Osteoblast (primary cell): ENCODE measurements around the gene PSMG4. TPM values are rescaled to one million over a fixed set of nuclear protein-coding genes. Genes with fewer than 3 reads are reported as not detected.

Experiments
- DNase-seq: peaks from one replicate; pipeline ENCODE4 v3.0.0; 2011; ENCODE audit warnings: low spot score, mixed read lengths; ENCODE audit not compliant: insufficient read length; ENCODE audit errors: missing footprints
- H2AFZ ChIP-seq: 2 replicates; pipeline ENCODE4 v1.6.0; 2011; ENCODE audit warnings: mild to moderate bottlenecking, low read length
- H3K27ac ChIP-seq: 2 replicates; pipeline ENCODE4 v1.5.1; 2011; ENCODE audit warnings: mild to moderate bottlenecking, low read depth, low read length, moderate library complexity
- H3K27me3 ChIP-seq: 2 replicates; pipeline ENCODE4 v1.6.0; 2012; ENCODE audit warnings: mild to moderate bottlenecking, control low read depth, inconsistent platforms, low read length, moderate library complexity; ENCODE audit not compliant: insufficient read depth
- H3K36me3 ChIP-seq: 2 replicates; pipeline ENCODE4 v1.5.1; 2011; ENCODE audit warnings: mild to moderate bottlenecking, low read length, control low read depth, moderate library complexity; ENCODE audit not compliant: insufficient read depth
- H3K4me1 ChIP-seq: 2 replicates; pipeline ENCODE4 v1.5.1; 2011; ENCODE audit warnings: mild to moderate bottlenecking, low read length, control low read depth, moderate library complexity; ENCODE audit not compliant: insufficient read depth
- H3K4me2 ChIP-seq: 2 replicates; pipeline ENCODE4 v1.6.0; 2011; ENCODE audit warnings: mild to moderate bottlenecking, low read length; ENCODE audit not compliant: insufficient read depth
- H3K4me3 ChIP-seq: fragments of 200-600 bp; sonication (generic); 3 replicates; pipeline ENCODE4 v1.5.1; 2012; ENCODE audit warnings: mild to moderate bottlenecking, low read length, inconsistent platforms; ENCODE audit not compliant: insufficient read depth
- H3K79me2 ChIP-seq: 2 replicates; pipeline ENCODE4 v1.6.0; 2012; ENCODE audit warnings: mild to moderate bottlenecking, low read length, control low read depth, inconsistent platforms; ENCODE audit not compliant: insufficient read depth
- H3K9me3 ChIP-seq: 2 replicates; pipeline ENCODE4 v1.5.1; 2011; ENCODE audit warnings: low read depth, low read length, control low read depth
- H4K20me1 ChIP-seq: 2 replicates; pipeline ENCODE4 v1.6.0; 2012; ENCODE audit warnings: mild to moderate bottlenecking, low read length, control low read depth; ENCODE audit not compliant: insufficient read depth
- CTCF ChIP-seq: IDR thresholded peaks from 2 replicates; pipeline ENCODE4 v1.5.1; 2011; ENCODE audit warnings: mild to moderate bottlenecking, low read depth, low read length, moderate library complexity; ENCODE audit errors: extremely low read depth
- total RNA-seq: library from RNA; depleted of rRNA; stranded (reverse); fragments of >200 nt; gene quantifications from 2 replicates; pipeline ENCODE4 v1.2.3, GENCODE V29; 2012

Gene PSMG4
- total RNA-seq, 1 donor, result 24.6 TPM

- Histone ChIP-seq H2AFZ (no peak overlapping the region), H4K20me1 (no peaks in the 10 kb centered on the region), H3K36me3 (no peaks in the 10 kb centered on the region), H3K4me3 (no peak overlapping the region), H3K9me3 (no peaks in the 10 kb centered on the region), H3K4me1 (peaks cover 7% of the 10 kb centered on the region), H3K27ac (no peak overlapping the region), H3K79me2 (no peaks in the 10 kb centered on the region), H3K27me3 (peaks cover 80% of the 10 kb centered on the region), H3K4me2 (no peak overlapping the region)
- TF ChIP-seq CTCF, result no peak
- DNase-seq, result no peak
Observed at GRCh38 chr6:3222506-3223038, 36.2 kb upstream of the PSMG4 start.

GRCh38 chr6:3226042-3226441 is 32.7 kb upstream of the PSMG4 start:
- H3K27me3 ChIP-seq, result peaks cover 81% of the 10 kb centered on the region
- H3K27ac ChIP-seq, result no peak overlapping the region
- no peak for TF ChIP-seq CTCF
- DNase-seq, result no peak
- H3K9me3 ChIP-seq, result no peaks in the 10 kb centered on the region
- H3K4me1 ChIP-seq, result peaks cover 11% of the 10 kb centered on the region
- peaks cover 2% of the 10 kb centered on the region for H4K20me1 ChIP-seq
- no peaks in the 10 kb centered on the region for H3K36me3 ChIP-seq
- no peaks in the 10 kb centered on the region for H3K79me2 ChIP-seq
- no peak overlapping the region for H2AFZ ChIP-seq
- no peak overlapping the region for H3K4me2 ChIP-seq
- no peak overlapping the region for H3K4me3 ChIP-seq

DNA sequence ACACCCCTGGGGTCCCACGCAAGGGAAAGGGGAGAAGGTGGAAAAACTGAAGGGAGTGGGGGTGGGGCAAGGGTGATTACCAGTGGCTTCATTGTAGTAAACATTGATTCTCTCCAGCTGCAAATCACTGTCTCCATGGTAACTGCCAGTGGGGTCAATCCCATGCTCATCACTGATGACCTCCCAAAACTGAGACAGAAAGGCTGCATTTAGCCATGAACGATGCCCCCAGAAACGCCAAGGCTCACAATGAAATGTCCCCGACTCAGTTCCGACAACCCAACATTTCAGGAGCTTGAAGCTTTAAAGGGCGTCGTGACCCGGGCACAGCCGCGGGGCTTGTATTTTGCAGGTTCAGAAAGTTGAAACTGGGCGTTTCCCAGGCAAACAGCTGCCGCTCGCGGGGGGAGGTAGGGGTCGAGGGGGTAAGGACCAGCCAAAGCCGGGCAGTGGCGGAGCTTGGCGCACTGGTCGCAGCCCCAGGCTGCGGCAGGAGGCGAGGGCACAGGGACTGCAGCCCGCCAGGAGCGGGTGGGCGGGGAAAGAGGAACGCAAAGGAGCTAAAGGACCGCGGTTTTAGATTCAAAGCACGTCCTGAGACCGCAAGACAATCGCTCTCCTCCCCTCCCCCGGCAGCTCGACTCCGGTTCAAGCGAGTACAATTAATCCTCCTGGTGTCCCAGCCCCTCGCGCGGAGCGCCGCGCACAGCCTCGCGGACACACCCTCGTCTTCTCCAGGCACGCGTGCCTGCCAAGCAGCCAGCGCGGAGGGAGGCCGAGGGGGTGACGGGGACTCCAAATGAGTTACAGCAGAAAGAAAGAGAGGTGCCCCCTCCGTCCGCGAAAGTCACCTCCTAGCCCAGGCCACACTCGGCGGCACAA is 32.0 kb upstream of the PSMG4 start:
- no peaks in the 10 kb centered on the region for H3K36me3 ChIP-seq
- peak overlapping the region; percentile 59 for H2AFZ ChIP-seq
- H3K27me3 ChIP-seq, result peaks cover 83% of the 10 kb centered on the region
- peaks cover 13% of the 10 kb centered on the region for H3K4me1 ChIP-seq
- H3K27ac ChIP-seq, result no peak overlapping the region
- no peaks in the 10 kb centered on the region for H3K9me3 ChIP-seq
- no peak for DNase-seq
- no peaks in the 10 kb centered on the region for H3K79me2 ChIP-seq
- H3K4me3 ChIP-seq, result peak overlapping the region; percentile 57
- peaks cover 2% of the 10 kb centered on the region for H4K20me1 ChIP-seq
- peak overlapping the region; percentile 72 for H3K4me2 ChIP-seq
- TF ChIP-seq CTCF, result no peak

GRCh38 chr6:3227363-3228045 is 31.2 kb upstream of the PSMG4 start, which contains the start of gene TUBB2B:
Gene TUBB2B, minus strand, starts transcription at chr6:3227653. Its CDS starts 110 bp downstream, at chr6:3227543.
- DNase-seq, result peak; percentile 90
- Histone ChIP-seq H2AFZ (peak within 1 kb of the TSS; percentile 59), H3K4me2 (peak within 1 kb of the TSS; percentile 72), H3K9me3 (no peaks in the 10 kb centered on the region), H3K4me1 (peaks cover 18% of the 10 kb centered on the region), H3K4me3 (peak within 1 kb of the TSS; percentile 57), H3K79me2 (no peaks in the 10 kb centered on the region), H4K20me1 (peaks cover 2% of the 10 kb centered on the region), H3K27me3 (peaks cover 85% of the 10 kb centered on the region), H3K36me3 (no peaks in the 10 kb centered on the region), H3K27ac (no peak within 1 kb of the TSS)
- no peak for TF ChIP-seq CTCF
